DND-41 (cell line): ENCODE data around the gene TSPAN12.

Experiments
- ATAC-seq: fragments of 200-7000 bp; cut with Tn5 transposase; 3 replicates; pipeline ENCODE4 v1.9.1; 2021; ENCODE audit warnings: low read depth; ENCODE audit not compliant: insufficient read depth
- DNase-seq: peaks from one replicate; pipeline ENCODE4 v3.0.0-alpha.2; 2020
- H2AFZ ChIP-seq: 2 replicates; pipeline ENCODE4 v1.6.0; 2012; ENCODE audit warnings: low read depth, low read length
- H3K27ac ChIP-seq: 2 replicates; pipeline ENCODE4 v1.5.1; 2012; ENCODE audit warnings: low read length, inconsistent platforms
- H3K27me3 ChIP-seq: fragments of 200-600 bp; sonication (generic); 2 replicates; pipeline ENCODE4 v1.6.0; 2012; ENCODE audit warnings: low read length, mild to moderate bottlenecking, inconsistent platforms; ENCODE audit not compliant: insufficient read depth, poor library complexity
- H3K36me3 ChIP-seq: 2 replicates; pipeline ENCODE4 v1.5.1; 2012; ENCODE audit warnings: low read length, inconsistent platforms; ENCODE audit not compliant: insufficient read depth
- H3K4me1 ChIP-seq: 2 replicates; pipeline ENCODE4 v1.5.1; 2012; ENCODE audit warnings: mild to moderate bottlenecking, low read length; ENCODE audit not compliant: insufficient read depth
- H3K4me2 ChIP-seq: 2 replicates; pipeline ENCODE4 v1.6.0; 2012; ENCODE audit warnings: mild to moderate bottlenecking, moderate library complexity, low read length, inconsistent platforms; ENCODE audit not compliant: insufficient read depth
- H3K4me3 ChIP-seq, 2 experiments: fragments of 200-600 bp in 1 of 2; shearing (Covaris generic) in 1 of 2; 2 replicates each; pipeline ENCODE4 v1.5.1; 2012 to 2016; ENCODE audit warnings: inconsistent platforms in 2 of 2, low read length in 2 of 2, mild to moderate bottlenecking in 2 of 2, low read depth in 1 of 2, moderate library complexity in 1 of 2
- H3K79me2 ChIP-seq: 2 replicates; pipeline ENCODE4 v1.6.0; 2012; ENCODE audit warnings: low read length, inconsistent platforms; ENCODE audit not compliant: insufficient read depth
- H3K9ac ChIP-seq: 2 replicates; pipeline ENCODE4 v1.6.0; 2012; ENCODE audit warnings: low read depth, mild to moderate bottlenecking, inconsistent platforms, low read length, moderate library complexity
- H3K9me3 ChIP-seq: 2 replicates; pipeline ENCODE4 v1.5.1; 2012; ENCODE audit warnings: low read length, moderate library complexity, mild to moderate bottlenecking, inconsistent platforms; ENCODE audit not compliant: insufficient read depth, severe bottlenecking
- H4K20me1 ChIP-seq: 2 replicates; pipeline ENCODE4 v1.6.0; 2012; ENCODE audit warnings: low read length; ENCODE audit not compliant: insufficient read depth
- EZH2 ChIP-seq: IDR thresholded peaks from 3 replicates; pipeline ENCODE4 v1.6.1; 2012; ENCODE audit warnings: borderline replicate concordance, low read depth, mild to moderate bottlenecking, moderate library complexity, low read length, inconsistent platforms; ENCODE audit not compliant: severe bottlenecking
- TF ChIP-seq, protein P1 (sequence below): IDR thresholded peaks from 2 replicates; pipeline ENCODE4 v1.5.1; 2012; ENCODE audit warnings: borderline replicate concordance, low read length, moderate library complexity, mild to moderate bottlenecking; ENCODE audit not compliant: poor library complexity, severe bottlenecking; ENCODE audit errors: extremely low read depth

Gene TSPAN12

DNA sequence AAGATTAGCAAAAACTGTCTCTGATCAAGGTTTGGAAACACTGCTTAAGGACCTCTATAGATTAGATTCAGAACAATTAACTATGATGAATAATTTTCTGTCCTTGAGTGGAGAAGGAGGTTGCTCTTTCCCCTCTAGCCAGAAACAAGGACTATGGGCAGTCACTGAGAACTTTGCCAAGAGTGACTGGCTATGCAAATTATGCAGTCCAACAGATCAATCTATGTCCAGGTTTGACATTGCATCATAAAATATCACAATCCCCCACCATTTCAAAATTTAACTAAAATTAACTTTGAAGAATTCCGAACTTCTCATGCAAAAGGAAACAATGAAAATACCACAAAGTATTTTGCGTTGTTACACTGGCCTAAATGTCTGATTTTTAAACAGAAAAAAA, 50.6 kb downstream of the TSPAN12 start:
- Histone ChIP-seq H3K79me2 (no peaks in the 10 kb centered on the region), H3K4me2 (no peak overlapping the region), H2AFZ (no peak overlapping the region), H3K4me3 (no peak overlapping the region), H3K27ac (no peak overlapping the region), H3K36me3 (no peaks in the 10 kb centered on the region), H3K27me3 (no peaks in the 10 kb centered on the region), H3K9ac (no peak overlapping the region), H4K20me1 (no peaks in the 10 kb centered on the region), H3K9me3 (no peaks in the 10 kb centered on the region), H3K4me1 (no peaks in the 10 kb centered on the region)
- no peak for TF ChIP-seq EZH2
- TF ChIP-seq, protein P1, sequence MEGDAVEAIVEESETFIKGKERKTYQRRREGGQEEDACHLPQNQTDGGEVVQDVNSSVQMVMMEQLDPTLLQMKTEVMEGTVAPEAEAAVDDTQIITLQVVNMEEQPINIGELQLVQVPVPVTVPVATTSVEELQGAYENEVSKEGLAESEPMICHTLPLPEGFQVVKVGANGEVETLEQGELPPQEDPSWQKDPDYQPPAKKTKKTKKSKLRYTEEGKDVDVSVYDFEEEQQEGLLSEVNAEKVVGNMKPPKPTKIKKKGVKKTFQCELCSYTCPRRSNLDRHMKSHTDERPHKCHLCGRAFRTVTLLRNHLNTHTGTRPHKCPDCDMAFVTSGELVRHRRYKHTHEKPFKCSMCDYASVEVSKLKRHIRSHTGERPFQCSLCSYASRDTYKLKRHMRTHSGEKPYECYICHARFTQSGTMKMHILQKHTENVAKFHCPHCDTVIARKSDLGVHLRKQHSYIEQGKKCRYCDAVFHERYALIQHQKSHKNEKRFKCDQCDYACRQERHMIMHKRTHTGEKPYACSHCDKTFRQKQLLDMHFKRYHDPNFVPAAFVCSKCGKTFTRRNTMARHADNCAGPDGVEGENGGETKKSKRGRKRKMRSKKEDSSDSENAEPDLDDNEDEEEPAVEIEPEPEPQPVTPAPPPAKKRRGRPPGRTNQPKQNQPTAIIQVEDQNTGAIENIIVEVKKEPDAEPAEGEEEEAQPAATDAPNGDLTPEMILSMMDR, result no peak
- DNase-seq, result no peak
- no peak for ATAC-seq

DNA sequence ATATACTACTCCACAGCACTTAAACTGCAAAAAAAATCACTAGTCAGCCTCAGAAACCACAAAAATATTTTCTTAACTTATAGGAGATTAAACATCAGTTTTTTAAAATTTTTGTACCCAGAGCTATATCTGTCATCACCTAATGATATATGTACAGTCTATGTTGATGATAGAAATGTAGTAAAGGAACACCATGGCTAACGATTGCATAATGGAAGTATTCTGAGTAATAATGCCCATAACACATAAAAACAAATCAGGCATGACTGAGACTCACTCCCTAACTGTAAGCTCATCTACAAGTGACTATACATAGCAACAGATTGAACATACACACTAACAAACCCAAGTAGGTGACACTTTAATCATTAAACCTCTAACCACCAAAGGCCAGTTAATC, 51.3 kb downstream of the TSPAN12 start:
- H3K27ac ChIP-seq, result no peak overlapping the region
- no peaks in the 10 kb centered on the region for H3K4me1 ChIP-seq
- no peaks in the 10 kb centered on the region for H3K36me3 ChIP-seq
- ATAC-seq (no peak), DNase-seq (no peak)
- no peak overlapping the region for H3K9ac ChIP-seq
- no peak overlapping the region for H3K4me3 ChIP-seq
- H3K79me2 ChIP-seq, result no peaks in the 10 kb centered on the region
- TF ChIP-seq EZH2, result no peak
- TF ChIP-seq, protein P1, result no peak
- no peaks in the 10 kb centered on the region for H3K9me3 ChIP-seq
- H3K27me3 ChIP-seq, result no peaks in the 10 kb centered on the region
- H3K4me2 ChIP-seq, result no peak overlapping the region
- H2AFZ ChIP-seq, result no peak overlapping the region
- no peaks in the 10 kb centered on the region for H4K20me1 ChIP-seq

DNA sequence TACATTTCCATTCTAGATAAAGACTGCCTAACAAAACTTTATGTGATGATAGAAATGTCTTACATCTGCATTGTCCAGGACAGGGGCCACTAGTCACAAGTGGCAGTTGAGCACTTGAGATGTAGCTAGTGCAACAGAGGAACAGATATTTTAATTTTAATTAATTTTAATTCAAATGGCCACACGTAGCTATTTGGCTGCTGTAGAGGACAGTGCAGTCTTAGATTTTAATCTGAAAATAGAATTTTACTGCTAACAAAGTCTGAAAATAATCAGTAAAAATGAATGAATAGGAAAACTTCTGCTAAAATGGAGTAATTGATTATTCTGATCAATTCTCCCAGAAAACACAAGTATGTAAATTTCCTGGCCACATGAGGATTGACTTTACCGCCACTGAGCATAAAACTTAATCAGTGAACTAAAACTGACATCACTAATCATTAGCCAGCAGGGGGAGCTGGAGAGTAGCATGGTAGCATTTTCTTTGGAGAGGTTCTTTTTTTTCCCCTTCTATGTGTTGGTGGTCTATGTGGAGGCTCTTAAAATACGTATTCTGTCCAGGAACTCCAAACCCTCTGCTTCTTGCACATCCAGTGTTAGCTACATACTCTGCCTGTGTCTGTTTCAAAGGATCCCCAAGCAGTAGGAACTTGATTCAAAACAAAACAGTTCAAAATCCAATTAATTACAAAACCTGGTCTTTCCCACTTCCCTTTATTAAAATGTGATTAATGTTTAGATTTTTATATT, 52.1 kb downstream of the TSPAN12 start:
- Histone ChIP-seq H3K9ac (no peak overlapping the region), H3K79me2 (no peaks in the 10 kb centered on the region), H3K36me3 (no peaks in the 10 kb centered on the region), H3K4me2 (no peak overlapping the region), H3K4me3 (no peak overlapping the region), H4K20me1 (no peaks in the 10 kb centered on the region), H3K27me3 (no peaks in the 10 kb centered on the region), H3K9me3 (no peaks in the 10 kb centered on the region), H2AFZ (no peak overlapping the region), H3K27ac (no peak overlapping the region), H3K4me1 (no peaks in the 10 kb centered on the region)
- TF ChIP-seq EZH2, result no peak
- TF ChIP-seq, protein P1, result peak; percentile 82
- DNase-seq, result peak; percentile 60
- peak; percentile 78 for ATAC-seq

DNA sequence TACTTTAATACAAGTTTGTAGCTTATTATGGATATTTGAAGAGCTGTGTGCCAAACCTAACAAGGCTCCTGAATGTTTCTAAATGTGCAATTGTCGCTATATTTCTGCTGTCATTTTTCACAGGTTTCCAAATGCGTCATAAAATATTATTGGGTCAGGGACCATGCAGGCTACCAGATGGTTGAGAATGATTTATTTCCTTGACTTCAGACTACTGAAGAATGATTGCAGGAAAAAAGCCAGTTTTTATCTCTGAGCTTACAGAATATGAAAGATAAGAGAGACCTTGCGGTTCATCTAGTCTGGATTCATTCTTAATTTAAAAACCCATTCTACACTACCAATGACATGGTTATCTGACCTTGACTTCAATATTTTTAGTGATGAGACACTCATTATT, 55.2 kb downstream of the TSPAN12 start:
- H4K20me1 ChIP-seq, result no peaks in the 10 kb centered on the region

More for the DNA sequence above, 55.2 kb downstream of the TSPAN12 start:
- Histone ChIP-seq H3K27ac (no peak overlapping the region), H3K9me3 (no peaks in the 10 kb centered on the region), H3K36me3 (no peaks in the 10 kb centered on the region), H3K9ac (no peak overlapping the region), H3K4me3 (no peak overlapping the region), H2AFZ (no peak overlapping the region), H3K4me2 (no peak overlapping the region), H3K4me1 (no peaks in the 10 kb centered on the region), H3K79me2 (no peaks in the 10 kb centered on the region), H3K27me3 (no peaks in the 10 kb centered on the region)
- DNase-seq (no peak), ATAC-seq (no peak)
- no peak for TF ChIP-seq EZH2
- TF ChIP-seq, protein P1, result no peak
